8988T (cell line): ENCODE results near the gene SCN5A.
"Not testable (repeated sequence)": the region's sequence is repeated elsewhere in the genome, so short reads cannot be mapped to it uniquely, and the experiment has no call there.

Experiments used
- DNase-seq: peaks from one replicate; pipeline ENCODE4 v3.0.0; 2011

SCN5A gene

DNA sequence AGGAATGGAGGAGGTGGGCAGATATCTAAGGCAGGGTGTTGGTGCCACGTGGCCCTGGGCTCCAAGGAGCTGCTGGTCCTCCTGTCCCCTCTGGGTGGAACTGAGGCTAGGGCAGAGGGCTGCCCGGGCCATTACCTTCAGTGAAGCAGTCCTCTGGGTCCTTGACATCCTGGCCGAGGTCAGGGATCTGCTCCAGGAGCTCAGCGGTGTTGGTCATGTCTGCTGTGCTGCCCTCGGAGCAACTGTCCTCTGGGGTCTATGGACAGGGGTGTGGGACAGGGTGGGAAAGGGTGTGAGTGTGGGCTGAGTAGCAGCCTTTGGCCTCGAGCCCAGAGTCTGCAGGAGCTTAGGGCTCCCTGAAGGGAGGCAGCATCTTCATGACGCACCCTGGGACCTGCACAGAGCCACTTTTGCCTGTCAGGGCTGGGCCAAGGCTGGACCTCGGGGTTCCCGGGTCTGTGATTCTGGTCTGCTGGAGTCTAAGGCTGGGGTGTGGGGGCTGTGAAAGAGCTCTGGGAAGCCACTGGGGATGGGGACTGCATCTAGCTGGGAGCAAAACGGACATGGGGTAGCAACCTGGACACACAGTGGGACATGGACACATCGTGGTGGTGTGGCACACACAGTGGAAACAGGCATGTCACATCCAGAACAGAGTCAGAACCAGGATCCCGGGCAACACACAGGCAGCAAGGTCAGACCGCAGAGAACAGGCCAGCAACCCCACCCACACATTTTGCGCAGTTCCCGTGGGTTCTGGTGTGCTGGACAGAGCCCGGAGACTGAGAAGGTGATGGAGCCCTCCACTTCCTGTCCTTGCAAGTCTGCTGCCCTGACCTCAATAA lies 72.7 kb downstream of the SCN5A start:
- no peak for DNase-seq

GRCh38 chr3:38576131-38576525 lies 73.4 kb downstream of the SCN5A start:
- DNase-seq = no peak

DNA sequence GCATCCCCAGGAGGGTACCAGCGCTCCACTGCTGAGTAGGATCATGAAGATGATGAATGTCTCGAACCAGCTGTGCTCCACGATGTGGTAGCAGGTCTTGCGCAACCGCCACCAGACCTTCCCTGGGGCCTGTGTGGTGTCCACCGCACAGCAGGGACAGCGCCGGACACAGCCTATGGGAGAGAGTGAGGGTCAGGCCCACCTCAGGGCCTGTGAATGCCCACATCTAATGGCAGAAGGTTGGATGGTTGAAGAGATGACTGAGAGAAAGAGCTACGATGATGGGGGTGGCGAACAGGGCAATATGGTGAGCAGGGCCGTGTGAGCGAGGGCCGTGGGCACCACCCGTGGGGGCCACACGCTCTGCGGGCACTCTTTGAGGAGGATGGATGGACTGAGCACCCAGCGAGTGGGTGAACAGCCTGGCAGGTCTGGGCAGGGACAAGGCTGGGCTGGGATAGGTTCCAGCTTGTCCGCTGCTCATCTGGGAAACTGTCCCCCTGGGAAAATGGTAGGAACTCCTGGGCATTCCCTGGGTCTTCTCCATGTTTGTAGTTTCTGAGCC lies 74.1 kb downstream of the SCN5A start:
- DNase-seq = no peak

GRCh38 chr3:38574411-38575278 lies 74.8 kb downstream of the SCN5A start:
- DNase-seq = no peak

DNA sequence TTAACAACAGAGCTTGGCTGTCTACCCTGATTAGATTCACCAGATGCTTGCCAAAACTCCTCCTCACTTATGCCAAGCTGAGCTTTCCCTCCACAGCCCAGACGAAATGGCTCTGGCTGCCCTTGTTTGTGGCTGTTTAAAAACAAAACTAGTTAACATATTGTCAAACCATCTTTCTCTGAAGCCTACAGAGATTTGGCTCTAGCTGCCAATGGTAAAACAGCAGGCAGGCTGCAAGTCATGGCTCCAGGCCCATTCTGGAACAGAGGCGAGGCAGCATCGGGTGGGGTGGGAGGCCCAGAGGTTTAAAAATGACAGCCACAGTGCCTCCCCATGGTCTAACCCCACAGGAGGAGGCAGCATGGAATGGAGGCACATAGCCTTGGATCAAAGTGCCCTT lies 75.9 kb downstream of the SCN5A start:
- no peak for DNase-seq

DNA sequence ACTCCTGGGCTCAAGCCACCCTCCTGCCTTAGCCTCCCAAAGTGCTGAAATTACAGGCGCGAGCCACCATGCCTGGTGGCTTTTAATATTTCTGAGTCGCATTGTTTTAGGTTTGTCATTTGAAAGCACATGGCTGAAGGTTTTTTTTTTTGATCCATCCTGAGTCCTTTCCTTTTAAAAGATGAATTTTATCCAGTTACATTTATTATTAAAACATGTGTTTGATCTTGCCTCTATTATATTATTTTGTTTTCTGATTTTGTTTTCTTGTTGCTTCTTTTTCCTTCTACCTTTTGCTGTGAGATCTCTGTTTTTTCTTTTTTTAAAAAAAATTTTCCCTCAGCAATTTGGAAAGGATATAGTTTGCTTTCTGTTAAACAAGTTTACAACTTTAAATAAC lies 76.4 kb downstream of the SCN5A start:
- no peak for DNase-seq

GRCh38 chr3:38567498-38567897 lies 82.0 kb downstream of the SCN5A start:
- no peak for DNase-seq

- DNase-seq = not testable (repeated sequence)
Observed at GRCh38 chr3:38566794-38567193, 82.7 kb downstream of the SCN5A start.

DNA sequence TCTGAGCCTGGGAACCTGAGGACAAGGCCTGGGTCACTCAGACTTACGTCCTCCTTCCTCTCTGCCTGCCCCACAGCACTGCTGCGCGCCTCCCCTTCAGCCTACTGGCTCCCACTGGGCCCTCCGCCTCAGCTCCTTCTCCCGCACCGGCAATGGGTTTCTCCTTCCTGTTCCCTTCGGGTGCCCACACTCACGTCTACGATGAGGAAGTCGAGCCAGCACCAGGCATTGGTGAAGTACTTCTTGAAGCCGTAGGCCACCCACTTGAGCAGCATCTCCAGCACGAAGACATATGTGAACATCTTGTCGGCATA lies 83.3 kb downstream of the SCN5A start:
- DNase-seq = no peak

DNA sequence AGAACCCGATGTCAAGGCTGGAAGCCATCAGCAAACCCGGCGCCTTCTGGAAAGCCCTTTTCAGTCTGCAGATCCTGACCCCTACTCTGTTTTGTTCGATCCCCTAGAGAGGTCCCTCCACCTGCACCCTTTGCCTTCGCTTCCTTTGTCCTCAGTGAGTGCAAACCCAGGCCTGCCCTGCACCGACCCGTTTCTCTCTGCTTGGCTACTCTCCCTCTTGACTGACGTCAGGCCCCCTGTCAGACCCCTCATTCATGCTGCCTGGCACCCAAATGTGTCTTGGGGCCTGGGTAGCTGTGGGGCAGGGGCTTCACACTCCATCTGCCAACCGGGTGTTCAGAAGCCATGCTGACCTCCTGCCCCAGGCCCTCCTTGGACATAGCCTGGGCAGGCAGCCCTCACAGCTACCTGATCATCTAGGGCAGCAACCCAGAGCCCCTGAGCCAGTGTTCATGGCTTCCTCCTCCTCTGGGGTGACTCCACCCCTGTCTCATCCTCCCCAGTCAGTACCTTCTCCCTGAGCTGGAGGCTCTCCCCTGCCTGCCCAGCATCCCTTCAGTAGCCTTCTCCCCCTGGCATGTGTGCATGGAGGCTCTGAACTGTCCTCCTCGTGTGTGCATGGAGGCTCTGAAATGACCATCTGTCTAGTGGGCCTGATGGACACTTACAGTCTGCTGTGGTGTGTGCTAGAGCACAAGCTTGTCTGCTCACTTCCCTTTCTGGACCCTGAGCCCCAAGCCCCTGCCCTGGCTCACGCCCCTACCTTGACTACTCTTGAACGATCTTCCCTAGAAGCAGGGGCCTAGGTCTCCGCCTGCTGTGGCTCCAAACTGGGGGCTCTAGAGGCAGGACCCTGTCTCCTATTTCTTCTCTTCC lies 83.9 kb downstream of the SCN5A start:
- DNase-seq = no peak

DNA sequence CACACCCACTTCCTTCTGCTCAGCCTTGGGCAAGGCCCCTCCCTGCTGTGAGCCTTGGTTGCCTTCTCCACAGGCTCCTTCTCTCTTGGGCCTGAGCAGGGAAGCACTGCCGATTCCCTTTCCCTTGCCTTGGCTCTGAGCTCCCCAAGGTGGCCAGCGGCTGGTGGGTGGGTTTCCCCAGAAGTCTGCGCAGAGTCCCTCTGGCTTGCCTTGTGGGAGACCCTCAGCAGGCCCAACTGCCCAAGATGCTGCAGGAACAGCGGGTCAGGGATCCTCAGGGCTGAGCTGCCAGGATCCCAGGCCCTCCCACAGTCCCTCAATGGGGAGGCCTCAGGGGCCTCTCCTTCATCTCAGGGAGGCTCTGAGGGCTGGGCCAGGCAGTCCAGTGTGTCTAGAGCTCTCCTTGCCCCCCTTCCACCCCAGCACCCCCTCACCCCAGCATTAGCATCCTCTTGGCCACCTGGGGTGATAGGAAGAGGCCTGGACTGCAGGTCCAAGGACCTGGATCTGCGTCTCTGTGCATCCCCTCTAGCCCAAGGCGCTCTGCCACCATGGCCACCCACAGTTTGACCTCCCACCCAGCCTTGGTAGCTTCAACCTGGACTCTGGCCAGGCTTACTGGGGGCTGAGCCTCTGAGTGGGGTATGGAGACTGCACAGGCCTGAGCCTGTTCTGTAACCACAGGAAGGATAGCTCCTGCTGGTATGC lies 84.7 kb downstream of the SCN5A start:
- no peak for DNase-seq

DNA sequence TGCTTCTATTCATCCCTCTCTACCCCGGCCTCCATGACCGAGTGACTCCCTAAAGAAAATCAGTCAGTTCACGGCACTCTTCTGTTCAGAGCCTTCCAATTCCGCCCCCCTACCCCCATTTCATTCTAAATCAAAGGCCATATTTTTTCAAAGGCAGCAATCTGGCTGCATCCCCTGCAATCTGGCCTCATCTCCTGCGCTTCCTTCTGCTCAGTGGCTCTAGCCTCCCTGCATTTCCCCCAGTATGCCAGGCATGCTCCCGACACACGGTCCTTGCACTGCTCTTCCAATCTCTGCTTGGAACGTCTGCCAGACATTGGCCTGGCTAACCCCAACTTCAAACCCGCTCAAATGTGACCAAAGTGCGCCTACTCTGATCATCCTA lies 85.6 kb downstream of the SCN5A start:
- DNase-seq = no peak

- DNase-seq = no peak
Observed at GRCh38 chr3:38563070-38563885, 86.2 kb downstream of the SCN5A start.

DNA sequence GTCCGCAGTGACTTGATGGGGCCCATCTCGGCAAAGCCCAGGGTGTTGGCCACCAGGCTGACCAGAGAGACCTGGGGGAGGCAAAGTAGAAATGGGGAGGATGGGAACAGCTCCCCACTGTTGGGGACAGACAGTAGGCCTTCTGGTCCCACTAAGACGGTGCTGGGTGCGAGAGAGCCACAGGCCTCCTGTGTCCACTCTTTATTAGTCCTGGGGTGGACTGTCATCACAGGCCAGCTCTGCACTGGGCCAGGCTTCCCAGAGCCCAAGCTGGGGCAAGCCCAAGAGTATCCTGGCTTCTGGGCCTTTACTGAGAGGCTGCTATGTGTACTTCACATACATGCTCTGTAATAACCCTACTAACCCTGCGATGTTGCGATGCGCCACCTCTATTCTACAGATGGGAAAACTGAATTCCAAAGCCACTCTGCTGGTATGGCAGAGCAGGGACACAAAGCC lies 87.0 kb downstream of the SCN5A start:
- no peak for DNase-seq

DNA sequence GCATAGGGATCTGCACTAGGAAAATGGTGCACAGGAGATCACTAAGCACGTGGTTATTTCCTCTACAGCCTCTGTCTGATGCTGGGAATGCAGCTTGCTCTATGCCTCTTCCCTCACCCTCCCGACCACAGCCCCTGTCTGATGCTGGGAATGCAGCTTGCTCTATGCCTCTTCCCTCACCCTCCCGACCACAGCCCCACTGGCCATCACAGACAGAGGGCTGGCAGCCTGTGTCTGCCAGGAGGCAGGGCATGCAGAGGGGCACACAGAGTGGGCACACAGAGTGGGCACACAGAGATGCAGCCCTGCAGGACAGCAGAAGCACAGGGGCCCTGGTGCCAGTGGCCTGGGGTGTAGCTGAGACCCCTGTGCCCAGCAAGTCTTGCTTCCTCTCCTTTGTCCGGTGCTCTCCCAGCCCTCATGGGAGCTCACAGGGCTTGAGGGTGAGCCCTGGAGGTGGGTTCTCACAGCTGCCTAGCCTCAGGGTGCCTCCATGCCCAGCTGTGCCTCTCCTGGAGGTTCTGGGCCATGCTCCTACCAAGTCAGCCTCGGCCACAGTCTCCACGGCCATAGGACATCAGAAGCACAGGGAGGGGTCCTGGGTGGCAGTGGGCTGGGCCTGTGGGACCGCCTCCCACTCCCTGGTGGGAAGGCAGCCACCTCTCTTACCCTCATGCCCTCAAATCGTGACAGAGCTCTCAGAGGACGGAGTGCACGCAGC lies 87.6 kb downstream of the SCN5A start:
- DNase-seq = no peak

- DNase-seq = no peak
Observed at GRCh38 chr3:38560996-38561717, 88.3 kb downstream of the SCN5A start.

- no peak for DNase-seq
Observed at GRCh38 chr3:38560284-38560683, 89.2 kb downstream of the SCN5A start.

DNA sequence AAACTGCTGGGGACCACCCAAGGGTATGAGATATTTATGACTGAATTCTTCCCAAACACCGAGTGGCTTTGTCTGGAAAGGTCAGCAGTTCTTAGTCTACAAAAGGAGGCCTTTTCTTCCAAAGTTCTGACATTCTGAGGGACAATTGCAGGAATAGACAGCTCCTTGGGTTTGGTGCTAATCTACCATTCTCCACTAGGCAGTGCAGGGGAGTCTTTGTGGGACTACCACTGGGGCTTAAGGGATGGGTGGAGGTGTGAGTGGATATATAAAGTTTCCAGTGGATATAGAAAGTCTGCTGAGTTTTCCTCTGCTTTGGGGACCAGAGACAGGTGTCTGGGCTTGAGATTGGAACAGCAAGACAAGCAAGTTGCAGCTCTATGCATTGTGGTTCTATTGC lies 90.6 kb downstream of the SCN5A start:
- no peak for DNase-seq

DNA sequence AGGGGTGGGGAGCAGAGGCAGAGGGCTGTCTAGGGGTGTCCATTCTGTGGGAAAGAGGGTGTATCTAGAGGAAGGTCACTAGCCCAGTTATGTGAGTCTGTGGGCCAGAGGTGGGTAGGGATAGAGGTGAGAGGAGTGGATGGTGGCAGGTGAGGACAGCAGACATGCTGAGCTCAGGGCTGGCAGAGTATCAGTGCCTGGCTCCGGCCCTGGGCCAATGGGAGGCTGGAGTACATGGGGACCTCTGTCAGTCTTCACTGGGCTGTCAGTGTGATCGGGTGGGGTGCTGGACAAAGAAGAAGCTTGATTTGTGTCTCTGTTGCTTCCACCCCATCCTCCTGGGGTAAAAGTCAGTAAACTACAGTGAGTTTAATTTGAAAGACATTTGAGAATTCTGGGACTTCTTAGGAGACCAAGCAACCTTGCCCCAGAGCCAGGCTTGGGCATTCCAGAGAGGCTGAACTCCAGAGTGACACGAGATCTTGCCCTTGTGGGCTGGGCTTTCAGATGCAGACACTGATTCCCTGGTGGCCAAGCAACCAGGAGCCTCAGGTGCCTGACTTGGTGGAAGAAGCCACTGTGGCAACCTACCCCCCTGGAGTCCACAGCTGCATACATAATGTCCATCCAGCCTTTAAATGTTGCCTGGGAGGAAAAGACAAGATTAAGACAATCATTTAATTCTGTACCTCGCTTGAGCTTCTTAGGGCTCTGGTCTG lies 92.7 kb downstream of the SCN5A start:
- no peak for DNase-seq
